Measurements from ENCODE around the gene ACAP1. TPM values are rescaled to one million over a fixed set of nuclear protein-coding genes. Genes with fewer than 3 reads are reported as not detected.
"Not testable (repeated sequence)": the region's sequence is repeated elsewhere in the genome, so short reads cannot be mapped to it uniquely, and the experiment has no call there.

Gene ACAP1
- total RNA-seq, 1 experiment from 2014 or later, result 2.7 TPM

DNA sequence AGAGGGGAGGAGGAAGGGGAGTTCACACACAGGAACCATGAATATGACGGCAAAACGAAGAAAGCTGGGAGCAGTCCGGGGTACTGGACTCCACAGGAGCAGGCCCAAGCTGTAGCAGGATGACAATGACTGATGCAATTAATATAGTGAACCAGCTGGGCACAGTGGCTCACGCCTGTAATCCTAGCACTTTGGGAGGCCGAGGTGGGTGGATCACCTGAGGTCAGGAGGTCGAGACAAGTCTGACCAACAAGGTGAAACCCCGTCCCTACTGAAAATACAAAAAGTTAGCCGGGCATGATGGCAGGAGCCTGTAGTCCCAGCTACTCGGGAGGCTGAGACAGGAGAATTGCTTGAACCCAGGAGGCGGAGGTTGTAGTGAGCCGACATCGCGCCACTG lies 564 bp upstream of the ACAP1 start:
- BruUV-seq (replicated peaks); H3K4me3 ChIP-seq (ENCODE audit: low read depth in 2 of 2, low read length in 2 of 2); DNase-seq (ENCODE audit: low read depth, low spot score); H3K36me3 ChIP-seq (ENCODE audit: control insufficient read depth, insufficient read depth, low read length); POLR2A ChIA-PET; H3K4me1 ChIP-seq (ENCODE audit: control insufficient read depth, insufficient read depth, low read length); intact Hi-C loops (cut with micrococcal nuclease; ENCODE audit: unreplicated experiment); H3K9me3 ChIP-seq (ENCODE audit: control insufficient read depth, insufficient read depth, low read depth, low read length); ATAC-seq; H3K27me3 ChIP-seq (ENCODE audit: control insufficient read depth, insufficient read depth, low read length); in situ Hi-C loops (cut with HindIII; ENCODE audit: low pct_unique_long_range_greater_than_20kb, low sequenced_read_pairs); CTCF ChIA-PET; H3K27ac ChIP-seq (ENCODE audit: low read length): not testable (repeated sequence)

DNA sequence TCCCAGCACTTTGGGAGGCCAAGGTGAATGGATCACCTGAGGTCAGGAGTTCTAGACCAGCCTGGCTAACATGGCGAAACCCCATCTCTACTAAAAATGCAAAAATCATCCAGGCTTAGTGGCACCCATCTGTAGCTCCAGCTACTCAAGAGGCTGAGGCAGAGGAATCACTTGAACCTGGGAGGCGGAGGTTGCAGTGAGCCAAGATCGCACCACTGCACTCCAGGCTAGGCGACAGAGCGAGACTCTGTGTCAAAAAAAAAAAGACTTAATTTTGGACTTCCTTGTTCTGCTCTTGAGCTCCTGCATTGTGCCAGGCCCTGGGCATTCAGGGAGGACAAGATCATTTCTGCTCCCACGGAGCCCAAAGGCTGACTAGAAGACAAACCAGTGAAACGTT lies 1.3 kb downstream of the ACAP1 start:
- POLR2A ChIA-PET; DNase-seq (ENCODE audit: low read depth, low spot score); H3K4me1 ChIP-seq (ENCODE audit: control insufficient read depth, insufficient read depth, low read length); CTCF ChIA-PET; intact Hi-C loops (cut with micrococcal nuclease; ENCODE audit: unreplicated experiment); ATAC-seq; H3K36me3 ChIP-seq (ENCODE audit: control insufficient read depth, insufficient read depth, low read length); BruUV-seq (replicated peaks); in situ Hi-C loops (cut with HindIII; ENCODE audit: low pct_unique_long_range_greater_than_20kb, low sequenced_read_pairs); H3K27me3 ChIP-seq (ENCODE audit: control insufficient read depth, insufficient read depth, low read length); H3K4me3 ChIP-seq (ENCODE audit: low read depth in 2 of 2, low read length in 2 of 2); H3K9me3 ChIP-seq (ENCODE audit: control insufficient read depth, insufficient read depth, low read depth, low read length); H3K27ac ChIP-seq (ENCODE audit: low read length): not testable (repeated sequence)

DNA sequence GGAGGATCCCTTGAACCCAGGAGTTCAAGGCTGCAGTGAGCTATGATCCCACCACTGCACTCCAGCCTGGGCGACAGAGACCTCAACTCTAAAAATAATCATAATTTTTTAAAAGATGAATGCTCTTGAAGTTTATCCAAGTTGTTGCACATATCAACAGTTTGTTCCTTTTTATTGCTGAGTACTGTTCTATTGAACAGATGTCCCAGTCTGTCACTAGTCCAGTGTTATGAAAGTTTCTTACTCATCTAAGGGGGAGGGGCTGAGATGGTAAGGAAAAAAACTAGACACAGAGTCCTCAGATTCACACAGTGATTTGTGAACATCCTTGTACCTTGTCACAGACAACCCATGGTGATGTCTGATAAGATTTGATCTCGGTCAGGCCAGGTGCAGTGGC lies 3.9 kb downstream of the ACAP1 start:
- Histone ChIP-seq H3K36me3 (ENCODE audit: control insufficient read depth, insufficient read depth, low read length) (no peaks in the 10 kb centered on the region), H3K4me1 (ENCODE audit: control insufficient read depth, insufficient read depth, low read length) (no peaks in the 10 kb centered on the region), H3K4me3 (ENCODE audit: low read depth in 2 of 2, low read length in 2 of 2) (no peak overlapping the region), H3K27ac (ENCODE audit: low read length) (no peak overlapping the region), H3K27me3 (ENCODE audit: control insufficient read depth, insufficient read depth, low read length) (no peaks in the 10 kb centered on the region), H3K9me3 (ENCODE audit: control insufficient read depth, insufficient read depth, low read depth, low read length) (no peaks in the 10 kb centered on the region)
- TF ChIP-seq, protein P1, sequence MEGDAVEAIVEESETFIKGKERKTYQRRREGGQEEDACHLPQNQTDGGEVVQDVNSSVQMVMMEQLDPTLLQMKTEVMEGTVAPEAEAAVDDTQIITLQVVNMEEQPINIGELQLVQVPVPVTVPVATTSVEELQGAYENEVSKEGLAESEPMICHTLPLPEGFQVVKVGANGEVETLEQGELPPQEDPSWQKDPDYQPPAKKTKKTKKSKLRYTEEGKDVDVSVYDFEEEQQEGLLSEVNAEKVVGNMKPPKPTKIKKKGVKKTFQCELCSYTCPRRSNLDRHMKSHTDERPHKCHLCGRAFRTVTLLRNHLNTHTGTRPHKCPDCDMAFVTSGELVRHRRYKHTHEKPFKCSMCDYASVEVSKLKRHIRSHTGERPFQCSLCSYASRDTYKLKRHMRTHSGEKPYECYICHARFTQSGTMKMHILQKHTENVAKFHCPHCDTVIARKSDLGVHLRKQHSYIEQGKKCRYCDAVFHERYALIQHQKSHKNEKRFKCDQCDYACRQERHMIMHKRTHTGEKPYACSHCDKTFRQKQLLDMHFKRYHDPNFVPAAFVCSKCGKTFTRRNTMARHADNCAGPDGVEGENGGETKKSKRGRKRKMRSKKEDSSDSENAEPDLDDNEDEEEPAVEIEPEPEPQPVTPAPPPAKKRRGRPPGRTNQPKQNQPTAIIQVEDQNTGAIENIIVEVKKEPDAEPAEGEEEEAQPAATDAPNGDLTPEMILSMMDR (IDR thresholded peaks at IDR 0.05), result no peak
- TF ChIP-seq SIN3A (IDR thresholded peaks at IDR 0.05; ENCODE audit: borderline replicate concordance, insufficient read depth, low read depth, low read length), result no peak
- CTCF ChIA-PET, result no interaction called here
- DNase-seq (ENCODE audit: low read depth, low spot score), result no peak
- in situ Hi-C loops (cut with HindIII; ENCODE audit: low pct_unique_long_range_greater_than_20kb, low sequenced_read_pairs) (no loop called here), intact Hi-C loops (cut with micrococcal nuclease; ENCODE audit: unreplicated experiment) (no loop called here)
- POLR2A ChIA-PET, result no interaction called here
- no TSS peak for BruUV-seq (replicated peaks)
- ATAC-seq, result no peak

DNA sequence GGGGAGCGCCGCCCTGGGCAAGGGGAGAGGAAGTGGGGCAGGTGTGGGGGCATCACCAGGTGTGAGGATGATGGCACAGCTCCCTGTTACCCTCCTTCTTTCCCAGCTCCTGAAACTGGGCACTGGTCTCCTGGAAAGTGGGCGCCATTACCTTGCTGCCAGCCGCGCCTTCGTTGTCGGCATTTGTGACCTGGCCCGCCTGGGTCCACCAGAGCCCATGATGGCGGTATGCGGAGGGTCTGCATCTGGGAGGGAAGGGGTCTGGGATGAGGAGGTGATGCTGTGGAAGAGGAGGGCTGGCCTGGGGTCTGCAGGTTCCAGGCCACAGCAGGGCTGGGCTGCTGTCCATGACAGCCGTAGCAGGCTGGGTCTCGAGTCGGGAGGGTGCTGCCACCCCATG lies 5.5 kb downstream of the ACAP1 start:
- POLR2A ChIA-PET, result interaction anchor here (0.5 kb wide), 1 partner anchor 310 kb away, joined by 3 read pairs; no protein-coding TSS in a partner anchor
- TF ChIP-seq TCF7L2 (IDR thresholded peaks at IDR 0.05; ENCODE audit: low read depth, low read length), result no peak
- no peak for TF ChIP-seq POLR2AphosphoS5 (IDR thresholded peaks at IDR 0.05; ENCODE audit: low read depth, low read length)
- TF ChIP-seq, protein P1 (IDR thresholded peaks at IDR 0.05), result no peak
- no peak for TF ChIP-seq SIN3A (IDR thresholded peaks at IDR 0.05; ENCODE audit: borderline replicate concordance, insufficient read depth, low read depth, low read length)
- TF ChIP-seq, protein P2, sequence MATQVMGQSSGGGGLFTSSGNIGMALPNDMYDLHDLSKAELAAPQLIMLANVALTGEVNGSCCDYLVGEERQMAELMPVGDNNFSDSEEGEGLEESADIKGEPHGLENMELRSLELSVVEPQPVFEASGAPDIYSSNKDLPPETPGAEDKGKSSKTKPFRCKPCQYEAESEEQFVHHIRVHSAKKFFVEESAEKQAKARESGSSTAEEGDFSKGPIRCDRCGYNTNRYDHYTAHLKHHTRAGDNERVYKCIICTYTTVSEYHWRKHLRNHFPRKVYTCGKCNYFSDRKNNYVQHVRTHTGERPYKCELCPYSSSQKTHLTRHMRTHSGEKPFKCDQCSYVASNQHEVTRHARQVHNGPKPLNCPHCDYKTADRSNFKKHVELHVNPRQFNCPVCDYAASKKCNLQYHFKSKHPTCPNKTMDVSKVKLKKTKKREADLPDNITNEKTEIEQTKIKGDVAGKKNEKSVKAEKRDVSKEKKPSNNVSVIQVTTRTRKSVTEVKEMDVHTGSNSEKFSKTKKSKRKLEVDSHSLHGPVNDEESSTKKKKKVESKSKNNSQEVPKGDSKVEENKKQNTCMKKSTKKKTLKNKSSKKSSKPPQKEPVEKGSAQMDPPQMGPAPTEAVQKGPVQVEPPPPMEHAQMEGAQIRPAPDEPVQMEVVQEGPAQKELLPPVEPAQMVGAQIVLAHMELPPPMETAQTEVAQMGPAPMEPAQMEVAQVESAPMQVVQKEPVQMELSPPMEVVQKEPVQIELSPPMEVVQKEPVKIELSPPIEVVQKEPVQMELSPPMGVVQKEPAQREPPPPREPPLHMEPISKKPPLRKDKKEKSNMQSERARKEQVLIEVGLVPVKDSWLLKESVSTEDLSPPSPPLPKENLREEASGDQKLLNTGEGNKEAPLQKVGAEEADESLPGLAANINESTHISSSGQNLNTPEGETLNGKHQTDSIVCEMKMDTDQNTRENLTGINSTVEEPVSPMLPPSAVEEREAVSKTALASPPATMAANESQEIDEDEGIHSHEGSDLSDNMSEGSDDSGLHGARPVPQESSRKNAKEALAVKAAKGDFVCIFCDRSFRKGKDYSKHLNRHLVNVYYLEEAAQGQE (IDR thresholded peaks at IDR 0.05; ENCODE audit: insufficient read depth in 1 of 2, low read depth in 2 of 2, low read length in 1 of 2), result no peak
- DNase-seq (ENCODE audit: low read depth, low spot score) (no peak), ATAC-seq (no peak)
- intact Hi-C loops (cut with micrococcal nuclease; ENCODE audit: unreplicated experiment) (no loop called here), in situ Hi-C loops (cut with HindIII; ENCODE audit: low pct_unique_long_range_greater_than_20kb, low sequenced_read_pairs) (no loop called here)
- Histone ChIP-seq H3K4me3 (ENCODE audit: low read depth in 2 of 2, low read length in 2 of 2) (no peak overlapping the region), H3K27me3 (ENCODE audit: control insufficient read depth, insufficient read depth, low read length) (no peaks in the 10 kb centered on the region), H3K4me1 (ENCODE audit: control insufficient read depth, insufficient read depth, low read length) (no peaks in the 10 kb centered on the region), H3K9me3 (ENCODE audit: control insufficient read depth, insufficient read depth, low read depth, low read length) (no peaks in the 10 kb centered on the region), H3K36me3 (ENCODE audit: control insufficient read depth, insufficient read depth, low read length) (no peaks in the 10 kb centered on the region), H3K27ac (ENCODE audit: low read length) (no peak overlapping the region)
- CTCF ChIA-PET, result no interaction called here
- BruUV-seq (replicated peaks), result no TSS peak
